ENCODE results near the gene LIPC. TPM values are rescaled to one million over a fixed set of nuclear protein-coding genes. Genes with fewer than 3 reads are reported as not detected.

Gene LIPC
- total and polyA plus RNA-seq, 2 donors (not counting 1 experiment from before 2014, with no cell fraction given) = 0.82 to 4.0 TPM

DNA sequence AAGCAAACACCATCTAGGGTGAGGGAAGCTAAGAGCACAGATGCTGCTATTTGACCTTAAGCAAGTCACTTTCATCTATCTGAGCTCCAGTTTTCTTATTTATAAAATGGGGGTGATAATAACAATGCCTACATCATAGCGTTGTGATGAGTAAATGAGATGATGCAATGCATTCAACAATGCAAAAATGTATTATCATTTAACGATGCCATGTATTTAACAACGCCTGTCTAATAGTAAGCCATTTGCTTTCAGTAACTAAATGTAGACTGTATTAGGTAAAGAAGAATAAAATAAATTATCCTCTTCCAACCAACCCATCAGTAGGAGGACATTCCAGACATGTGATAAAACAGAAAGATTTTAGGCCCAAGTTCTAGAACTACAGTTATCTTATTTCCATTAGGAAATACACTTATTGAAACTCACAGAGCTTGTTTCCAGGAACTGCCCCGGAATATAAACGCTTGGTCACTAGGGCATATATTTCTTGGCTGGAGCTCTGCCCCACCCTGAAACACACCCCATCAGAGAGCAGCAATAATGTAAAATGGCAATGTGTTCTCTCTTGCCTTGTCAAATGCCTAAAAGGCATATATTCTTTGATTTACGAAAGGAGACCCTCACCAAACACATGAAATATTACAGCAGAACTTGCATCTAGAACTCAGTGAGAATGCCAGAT, 128.3 kb downstream of the LIPC start:
- Histone ChIP-seq H3K27ac (ENCODE audit: insufficient read depth, low read length) (no peak overlapping the region), H3K4me1 (ENCODE audit: control insufficient read depth, extremely low read depth, insufficient read depth, low read length) (no peaks in the 10 kb centered on the region), H3K9ac (ENCODE audit: insufficient read depth, low read length) (no peak overlapping the region), H3K9me3 (ENCODE audit: control insufficient read depth, insufficient read depth, low read depth, low read length) (no peaks in the 10 kb centered on the region), H4K20me1 (ENCODE audit: control insufficient read depth, extremely low read depth, insufficient read depth, low read length) (no peaks in the 10 kb centered on the region), H3K27me3 (ENCODE audit: control insufficient read depth, insufficient read depth, low read length) (no peaks in the 10 kb centered on the region), H3K4me2 (ENCODE audit: extremely low read depth, insufficient read depth, low read length) (no peak overlapping the region), H3K36me3 (ENCODE audit: control insufficient read depth, insufficient read depth, low read length) (no peaks in the 10 kb centered on the region), H3K79me2 (ENCODE audit: control insufficient read depth, insufficient read depth, low read length) (no peaks in the 10 kb centered on the region), H3K4me3 (replicated peaks in 1 of 4; ENCODE audit: control extremely low read depth in 1 of 4, insufficient read depth in 1 of 4, low read depth in 3 of 4, low read length in 4 of 4) (no peak overlapping the region), H2AFZ (ENCODE audit: low read length) (no peak overlapping the region)
- peak in 1 of 2 donors; percentile 23 for DNase-seq (ENCODE audit: low read depth in 2 of 2)
- TF ChIP-seq EZH2 (IDR thresholded peaks at IDR 0.05; ENCODE audit: low read length, missing control alignments) = no peak
- TF ChIP-seq, protein P1, sequence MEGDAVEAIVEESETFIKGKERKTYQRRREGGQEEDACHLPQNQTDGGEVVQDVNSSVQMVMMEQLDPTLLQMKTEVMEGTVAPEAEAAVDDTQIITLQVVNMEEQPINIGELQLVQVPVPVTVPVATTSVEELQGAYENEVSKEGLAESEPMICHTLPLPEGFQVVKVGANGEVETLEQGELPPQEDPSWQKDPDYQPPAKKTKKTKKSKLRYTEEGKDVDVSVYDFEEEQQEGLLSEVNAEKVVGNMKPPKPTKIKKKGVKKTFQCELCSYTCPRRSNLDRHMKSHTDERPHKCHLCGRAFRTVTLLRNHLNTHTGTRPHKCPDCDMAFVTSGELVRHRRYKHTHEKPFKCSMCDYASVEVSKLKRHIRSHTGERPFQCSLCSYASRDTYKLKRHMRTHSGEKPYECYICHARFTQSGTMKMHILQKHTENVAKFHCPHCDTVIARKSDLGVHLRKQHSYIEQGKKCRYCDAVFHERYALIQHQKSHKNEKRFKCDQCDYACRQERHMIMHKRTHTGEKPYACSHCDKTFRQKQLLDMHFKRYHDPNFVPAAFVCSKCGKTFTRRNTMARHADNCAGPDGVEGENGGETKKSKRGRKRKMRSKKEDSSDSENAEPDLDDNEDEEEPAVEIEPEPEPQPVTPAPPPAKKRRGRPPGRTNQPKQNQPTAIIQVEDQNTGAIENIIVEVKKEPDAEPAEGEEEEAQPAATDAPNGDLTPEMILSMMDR (conservative IDR thresholded peaks at IDR 0.05 in 1 of 2, IDR thresholded peaks at IDR 0.05 in 1 of 2; ENCODE audit: low read depth in 1 of 2, low read length in 2 of 2) = no peak

DNA sequence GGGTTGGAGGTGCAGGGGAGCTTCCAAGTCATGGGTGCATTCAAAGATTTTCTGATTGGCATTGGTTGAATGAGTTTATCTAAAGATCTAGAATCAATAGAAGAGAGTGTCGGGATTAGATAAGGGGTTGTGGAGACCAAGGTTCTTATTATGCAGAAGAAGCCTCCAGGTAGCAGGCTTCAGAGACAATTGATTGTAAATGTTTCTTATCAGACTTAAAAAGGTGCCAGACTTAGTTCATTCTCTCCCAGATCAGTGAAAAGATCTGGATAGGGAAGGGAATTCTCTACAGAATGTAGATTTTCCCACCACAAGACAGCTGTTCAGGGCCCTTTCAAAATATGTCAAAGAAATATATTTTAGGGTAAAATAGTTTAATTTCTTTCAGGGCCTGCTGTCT, 129.5 kb downstream of the LIPC start:
- Histone ChIP-seq H3K4me1 (ENCODE audit: control insufficient read depth, extremely low read depth, insufficient read depth, low read length) (no peaks in the 10 kb centered on the region), H3K9me3 (ENCODE audit: control insufficient read depth, insufficient read depth, low read depth, low read length) (no peaks in the 10 kb centered on the region), H3K27me3 (ENCODE audit: control insufficient read depth, insufficient read depth, low read length) (no peaks in the 10 kb centered on the region), H3K9ac (ENCODE audit: insufficient read depth, low read length) (no peak overlapping the region), H3K4me2 (ENCODE audit: extremely low read depth, insufficient read depth, low read length) (no peak overlapping the region), H4K20me1 (ENCODE audit: control insufficient read depth, extremely low read depth, insufficient read depth, low read length) (no peaks in the 10 kb centered on the region), H3K27ac (ENCODE audit: insufficient read depth, low read length) (no peak overlapping the region), H3K36me3 (ENCODE audit: control insufficient read depth, insufficient read depth, low read length) (no peaks in the 10 kb centered on the region), H3K79me2 (ENCODE audit: control insufficient read depth, insufficient read depth, low read length) (no peaks in the 10 kb centered on the region), H3K4me3 (replicated peaks in 1 of 4; ENCODE audit: control extremely low read depth in 1 of 4, insufficient read depth in 1 of 4, low read depth in 3 of 4, low read length in 4 of 4) (no peak overlapping the region), H2AFZ (ENCODE audit: low read length) (no peak overlapping the region)
- no peak for TF ChIP-seq EZH2 (IDR thresholded peaks at IDR 0.05; ENCODE audit: low read length, missing control alignments)
- TF ChIP-seq, protein P1 (conservative IDR thresholded peaks at IDR 0.05 in 1 of 2, IDR thresholded peaks at IDR 0.05 in 1 of 2; ENCODE audit: low read depth in 1 of 2, low read length in 2 of 2) = no peak
- no peak for DNase-seq (ENCODE audit: low read depth in 2 of 2)

DNA sequence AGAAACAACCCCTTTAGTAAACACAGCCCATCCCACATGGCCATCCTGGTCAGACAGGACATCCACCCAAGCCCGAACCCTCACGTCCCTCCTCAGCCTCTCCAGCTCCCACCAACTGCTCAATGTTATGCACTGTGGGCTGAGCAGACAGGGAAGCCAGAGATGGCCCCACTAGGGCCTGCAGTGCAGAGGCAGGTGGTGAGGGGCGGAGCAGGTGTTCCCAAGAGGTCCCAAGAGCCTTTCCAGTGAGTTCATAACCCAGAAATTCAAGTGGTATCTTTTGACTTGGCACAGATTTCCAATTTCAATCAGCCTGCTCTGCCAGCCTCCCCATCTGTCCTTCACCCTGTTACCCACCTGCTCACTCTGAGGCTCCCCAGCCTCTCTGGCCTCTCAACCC, 130.3 kb downstream of the LIPC start:
- H3K27me3 ChIP-seq (ENCODE audit: control insufficient read depth, insufficient read depth, low read length) = no peaks in the 10 kb centered on the region
- H3K79me2 ChIP-seq (ENCODE audit: control insufficient read depth, insufficient read depth, low read length) = no peaks in the 10 kb centered on the region
- H4K20me1 ChIP-seq (ENCODE audit: control insufficient read depth, extremely low read depth, insufficient read depth, low read length) = no peaks in the 10 kb centered on the region
- H3K9me3 ChIP-seq (ENCODE audit: control insufficient read depth, insufficient read depth, low read depth, low read length) = no peaks in the 10 kb centered on the region
- no peak overlapping the region for H3K4me3 ChIP-seq (replicated peaks in 1 of 4; ENCODE audit: control extremely low read depth in 1 of 4, insufficient read depth in 1 of 4, low read depth in 3 of 4, low read length in 4 of 4)
- H3K9ac ChIP-seq (ENCODE audit: insufficient read depth, low read length) = no peak overlapping the region
- no peak overlapping the region for H3K4me2 ChIP-seq (ENCODE audit: extremely low read depth, insufficient read depth, low read length)
- no peak for DNase-seq (ENCODE audit: low read depth in 2 of 2)
- TF ChIP-seq EZH2 (IDR thresholded peaks at IDR 0.05; ENCODE audit: low read length, missing control alignments) = no peak
- TF ChIP-seq, protein P1 (conservative IDR thresholded peaks at IDR 0.05 in 1 of 2, IDR thresholded peaks at IDR 0.05 in 1 of 2; ENCODE audit: low read depth in 1 of 2, low read length in 2 of 2) = no peak
- no peak overlapping the region for H3K27ac ChIP-seq (ENCODE audit: insufficient read depth, low read length)
- no peaks in the 10 kb centered on the region for H3K4me1 ChIP-seq (ENCODE audit: control insufficient read depth, extremely low read depth, insufficient read depth, low read length)
- H3K36me3 ChIP-seq (ENCODE audit: control insufficient read depth, insufficient read depth, low read length) = no peaks in the 10 kb centered on the region
- H2AFZ ChIP-seq (ENCODE audit: low read length) = no peak overlapping the region
